PC-3 (cell line): ENCODE data around the gene SEMA4F.

ENCODE experiments used
- EZH2 ChIP-seq: fragments of 300-600 bp; sonication (generic); IDR thresholded peaks from one replicate; pipeline ENCODE4 v1.6.1; 2017; ENCODE audit warnings: antibody characterized with exemption, mild to moderate bottlenecking, low read length; ENCODE audit not compliant: unreplicated experiment
- TF ChIP-seq, protein P1 (sequence below): fragments of 300-600 bp; sonication (generic); conservative IDR thresholded peaks from 2 replicates; pipeline ENCODE4 v1.5.1; 2017; ENCODE audit warnings: antibody characterized with exemption, low read depth, mild to moderate bottlenecking, low read length

DNA sequence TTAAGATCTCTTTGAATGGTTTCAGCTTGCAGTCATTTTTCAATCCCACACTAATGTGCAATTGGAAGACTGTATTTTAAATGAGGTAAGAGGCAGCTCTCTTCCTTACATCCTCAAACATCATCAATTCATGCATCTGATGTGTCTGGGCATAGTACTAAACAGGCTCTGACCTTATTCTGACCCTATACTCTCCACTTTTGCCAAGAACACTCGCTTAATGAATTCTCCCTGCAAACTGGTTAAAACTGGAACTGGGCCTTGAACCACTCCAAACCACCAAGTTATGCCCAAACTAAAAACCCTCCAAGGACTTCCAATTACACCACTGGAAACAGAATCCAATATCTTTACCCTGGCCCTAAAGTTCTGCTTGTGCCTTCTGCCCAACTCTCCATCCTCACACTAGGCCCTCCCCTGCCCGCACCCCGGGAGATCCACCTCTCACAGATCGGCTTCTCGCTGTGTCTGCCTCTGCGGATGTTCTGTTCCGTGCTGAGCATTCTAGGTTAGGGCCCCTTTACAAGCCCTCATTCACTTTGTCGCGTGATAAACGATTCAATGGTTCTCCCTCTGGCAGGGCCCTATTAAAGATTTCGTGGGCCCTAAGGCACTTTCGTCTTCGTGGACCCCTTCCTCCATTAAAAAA lies 7.1 kb upstream of the SEMA4F start:
- TF ChIP-seq, protein P1, sequence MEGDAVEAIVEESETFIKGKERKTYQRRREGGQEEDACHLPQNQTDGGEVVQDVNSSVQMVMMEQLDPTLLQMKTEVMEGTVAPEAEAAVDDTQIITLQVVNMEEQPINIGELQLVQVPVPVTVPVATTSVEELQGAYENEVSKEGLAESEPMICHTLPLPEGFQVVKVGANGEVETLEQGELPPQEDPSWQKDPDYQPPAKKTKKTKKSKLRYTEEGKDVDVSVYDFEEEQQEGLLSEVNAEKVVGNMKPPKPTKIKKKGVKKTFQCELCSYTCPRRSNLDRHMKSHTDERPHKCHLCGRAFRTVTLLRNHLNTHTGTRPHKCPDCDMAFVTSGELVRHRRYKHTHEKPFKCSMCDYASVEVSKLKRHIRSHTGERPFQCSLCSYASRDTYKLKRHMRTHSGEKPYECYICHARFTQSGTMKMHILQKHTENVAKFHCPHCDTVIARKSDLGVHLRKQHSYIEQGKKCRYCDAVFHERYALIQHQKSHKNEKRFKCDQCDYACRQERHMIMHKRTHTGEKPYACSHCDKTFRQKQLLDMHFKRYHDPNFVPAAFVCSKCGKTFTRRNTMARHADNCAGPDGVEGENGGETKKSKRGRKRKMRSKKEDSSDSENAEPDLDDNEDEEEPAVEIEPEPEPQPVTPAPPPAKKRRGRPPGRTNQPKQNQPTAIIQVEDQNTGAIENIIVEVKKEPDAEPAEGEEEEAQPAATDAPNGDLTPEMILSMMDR = no peak
- TF ChIP-seq EZH2 = no peak
